Cardiac fibroblast (primary cell): ENCODE measurements around the gene DUS4L.
A peak's percentile ranks its signal among the peaks of the same experiment; 100 is the strongest.

ENCODE experiments used
- DNase-seq, 2 donors: peaks; one replicate each; pipeline versions ENCODE4 v3.0.0 to v3.0.0-alpha.2; 2010; ENCODE audit warnings: low read depth in 2 of 2
- H3K4me3 ChIP-seq, 2 donors: replicated peaks in 1 of 2; 1 replicate in 1 of 2; 2 replicates in 1 of 2; pipeline ENCODE4 v1.5.1; 2011; ENCODE audit warnings: low read depth in 2 of 2, low read length in 2 of 2, mild to moderate bottlenecking in 2 of 2, moderate library complexity in 1 of 2
- TF ChIP-seq, protein P1 (sequence below): IDR thresholded peaks from one replicate; pipeline ENCODE4 v1.5.1; 2011; ENCODE audit warnings: low read depth, mild to moderate bottlenecking, low read length, inconsistent platforms

The DUS4L gene

DNA sequence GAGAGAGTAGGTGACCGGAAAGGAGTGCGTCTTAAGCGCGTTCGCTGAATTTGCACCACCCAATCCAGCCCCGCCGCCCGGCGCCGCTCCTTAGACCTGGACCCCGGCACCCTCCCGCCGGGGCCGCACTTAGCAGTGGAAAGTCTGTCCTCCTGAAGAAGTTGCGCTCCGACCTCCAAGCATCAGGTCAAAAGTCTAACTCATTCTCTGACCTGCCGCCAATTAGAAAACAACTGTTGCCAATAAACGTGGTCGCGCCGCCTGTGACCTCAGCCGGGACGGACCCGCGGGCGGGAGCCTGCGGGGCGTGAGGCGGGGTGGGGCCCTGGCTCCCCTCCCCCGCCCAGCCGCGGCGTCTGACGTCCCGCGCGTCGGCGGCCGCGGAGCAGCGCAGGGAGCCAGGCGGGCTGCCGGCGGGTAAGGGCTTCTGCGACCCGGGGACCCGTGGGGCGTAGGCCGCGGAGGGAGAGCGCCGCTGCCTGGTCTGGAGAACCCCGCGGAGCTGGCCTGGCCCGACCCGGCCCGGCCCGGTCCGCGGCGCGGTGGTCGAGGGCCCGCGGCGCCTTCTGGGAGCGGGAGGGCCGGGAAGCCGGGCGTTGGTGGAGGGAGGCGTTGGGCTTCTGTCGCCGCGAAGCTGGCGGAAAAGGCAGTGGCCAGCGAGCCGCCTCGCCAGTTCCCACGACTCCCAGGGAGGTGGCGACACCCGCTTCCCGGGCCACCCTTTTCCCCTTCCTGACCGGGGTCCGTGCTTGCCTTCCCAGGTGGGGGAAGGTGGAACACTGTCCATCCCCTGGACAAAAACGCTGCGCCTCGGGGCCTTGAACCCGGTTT, 16.3 kb downstream of the DUS4L start, which contains the start of gene BCAP29:
Gene BCAP29 (plus strand): TSS at position 362 of the 831 bp plus-strand sequence. CDS start 527 bp downstream, outside the sequence.
- TF ChIP-seq, protein P1, sequence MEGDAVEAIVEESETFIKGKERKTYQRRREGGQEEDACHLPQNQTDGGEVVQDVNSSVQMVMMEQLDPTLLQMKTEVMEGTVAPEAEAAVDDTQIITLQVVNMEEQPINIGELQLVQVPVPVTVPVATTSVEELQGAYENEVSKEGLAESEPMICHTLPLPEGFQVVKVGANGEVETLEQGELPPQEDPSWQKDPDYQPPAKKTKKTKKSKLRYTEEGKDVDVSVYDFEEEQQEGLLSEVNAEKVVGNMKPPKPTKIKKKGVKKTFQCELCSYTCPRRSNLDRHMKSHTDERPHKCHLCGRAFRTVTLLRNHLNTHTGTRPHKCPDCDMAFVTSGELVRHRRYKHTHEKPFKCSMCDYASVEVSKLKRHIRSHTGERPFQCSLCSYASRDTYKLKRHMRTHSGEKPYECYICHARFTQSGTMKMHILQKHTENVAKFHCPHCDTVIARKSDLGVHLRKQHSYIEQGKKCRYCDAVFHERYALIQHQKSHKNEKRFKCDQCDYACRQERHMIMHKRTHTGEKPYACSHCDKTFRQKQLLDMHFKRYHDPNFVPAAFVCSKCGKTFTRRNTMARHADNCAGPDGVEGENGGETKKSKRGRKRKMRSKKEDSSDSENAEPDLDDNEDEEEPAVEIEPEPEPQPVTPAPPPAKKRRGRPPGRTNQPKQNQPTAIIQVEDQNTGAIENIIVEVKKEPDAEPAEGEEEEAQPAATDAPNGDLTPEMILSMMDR, result peak; percentile 12
- DNase-seq, result peak; percentile 60
- H3K4me3 ChIP-seq, result peak within 1 kb of the TSS; percentile 80

DNA sequence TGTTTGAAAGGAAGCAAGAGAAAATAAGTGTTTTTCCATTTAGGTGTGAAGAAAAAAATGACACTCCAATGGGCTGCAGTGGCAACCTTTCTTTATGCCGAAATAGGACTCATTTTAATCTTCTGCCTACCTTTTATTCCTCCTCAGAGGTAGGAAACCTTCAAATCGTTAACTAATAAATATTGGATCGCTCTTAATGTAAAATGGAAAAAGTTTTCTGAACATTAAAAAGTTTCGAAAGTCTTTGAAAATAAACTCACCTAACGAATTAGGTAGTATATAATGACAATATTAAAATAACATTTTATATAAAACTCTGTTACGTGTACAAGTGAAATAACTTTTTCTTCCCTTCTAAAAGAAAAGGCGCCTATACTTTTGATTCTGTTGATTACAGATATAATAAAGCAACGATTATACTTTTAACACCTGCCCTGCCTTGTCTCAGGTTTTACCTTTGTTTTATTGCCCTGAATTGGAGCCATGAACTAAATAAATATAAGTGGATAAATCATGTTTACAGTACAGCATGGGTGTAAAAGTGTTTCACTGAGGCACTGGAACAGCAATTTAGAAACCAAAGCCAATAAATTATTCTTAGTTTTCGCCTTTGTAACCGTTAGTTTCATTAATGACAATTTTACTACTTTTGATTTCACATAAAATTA, 17.1 kb downstream of the DUS4L start:
- TF ChIP-seq, protein P1, result no peak
- H3K4me3 ChIP-seq, result peak overlapping the region; percentile 80
- no peak for DNase-seq

DNA sequence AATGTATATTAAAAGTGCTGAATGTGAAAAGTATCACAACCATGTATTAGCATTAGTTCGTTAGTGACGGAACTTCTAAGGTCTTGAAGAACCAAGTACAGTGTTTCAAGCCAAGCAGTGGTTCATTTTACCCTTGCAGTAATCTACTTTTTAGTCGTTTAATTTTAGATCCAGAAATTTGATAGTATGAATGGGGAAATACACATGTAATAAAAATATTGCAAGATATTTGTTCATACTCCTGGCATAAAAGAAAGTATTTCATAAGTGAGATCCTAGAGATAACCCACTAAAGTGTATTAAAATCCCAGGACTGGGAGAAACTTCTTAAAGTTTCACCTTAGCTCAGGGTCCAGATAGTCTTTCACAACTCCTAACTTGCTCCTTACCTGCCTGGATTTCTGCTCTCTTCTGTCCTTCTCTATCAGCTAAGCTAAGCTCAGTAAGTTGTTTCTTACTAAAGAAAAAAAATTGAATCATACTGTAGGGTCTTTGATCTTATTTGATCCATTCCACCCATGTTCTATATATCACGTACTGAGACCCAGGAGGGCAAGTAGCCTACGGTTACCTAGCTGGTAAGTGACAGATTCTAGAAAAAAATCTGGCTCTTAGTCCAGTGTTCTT, 17.7 kb downstream of the DUS4L start:
- no peak for DNase-seq
- TF ChIP-seq, protein P1, result no peak
- H3K4me3 ChIP-seq, result peak overlapping the region in 1 of 2 donors; percentile 80

DNA sequence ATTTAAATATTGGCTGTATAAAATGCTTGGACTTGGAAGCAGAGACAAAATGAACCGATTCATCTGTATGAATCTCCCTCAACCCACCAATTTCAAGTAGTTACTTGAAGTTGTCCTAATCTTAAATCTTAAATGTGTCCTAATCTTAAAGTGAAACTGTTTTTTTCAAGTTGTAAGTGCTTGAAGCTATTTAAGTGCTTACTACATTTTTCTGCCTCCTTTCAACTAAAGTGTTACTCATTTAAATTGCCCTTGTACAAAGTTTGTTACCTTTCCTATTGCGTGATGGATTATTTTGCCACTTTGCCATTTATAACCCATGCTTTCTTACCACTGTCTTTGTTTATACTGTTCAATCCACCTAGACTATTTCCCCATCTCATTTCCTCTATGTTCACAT, 19.1 kb downstream of the DUS4L start:
- no peak for DNase-seq
- TF ChIP-seq, protein P1, result no peak
- H3K4me3 ChIP-seq, result no peak overlapping the region

DNA sequence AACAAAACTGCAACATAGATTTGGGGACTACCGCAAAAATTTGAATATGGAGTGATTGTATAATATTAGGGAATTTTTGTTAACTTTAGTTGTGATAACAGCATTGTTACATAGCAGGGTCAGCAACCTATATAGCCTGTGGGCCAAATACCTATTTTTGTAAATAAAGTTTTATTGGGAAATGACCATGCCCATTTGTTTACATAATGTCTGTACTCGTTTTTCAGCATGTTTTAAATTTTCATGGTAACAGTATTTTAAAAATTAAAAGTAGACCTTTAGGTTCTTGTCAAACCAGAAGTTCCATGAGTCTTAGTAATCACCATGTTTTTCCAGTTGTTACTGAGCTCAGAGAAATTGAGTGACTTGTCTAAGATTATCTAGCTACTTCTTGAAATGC, 20.9 kb downstream of the DUS4L start:
- no peak for DNase-seq
- TF ChIP-seq, protein P1, result no peak
- H3K4me3 ChIP-seq, result no peak overlapping the region

DNA sequence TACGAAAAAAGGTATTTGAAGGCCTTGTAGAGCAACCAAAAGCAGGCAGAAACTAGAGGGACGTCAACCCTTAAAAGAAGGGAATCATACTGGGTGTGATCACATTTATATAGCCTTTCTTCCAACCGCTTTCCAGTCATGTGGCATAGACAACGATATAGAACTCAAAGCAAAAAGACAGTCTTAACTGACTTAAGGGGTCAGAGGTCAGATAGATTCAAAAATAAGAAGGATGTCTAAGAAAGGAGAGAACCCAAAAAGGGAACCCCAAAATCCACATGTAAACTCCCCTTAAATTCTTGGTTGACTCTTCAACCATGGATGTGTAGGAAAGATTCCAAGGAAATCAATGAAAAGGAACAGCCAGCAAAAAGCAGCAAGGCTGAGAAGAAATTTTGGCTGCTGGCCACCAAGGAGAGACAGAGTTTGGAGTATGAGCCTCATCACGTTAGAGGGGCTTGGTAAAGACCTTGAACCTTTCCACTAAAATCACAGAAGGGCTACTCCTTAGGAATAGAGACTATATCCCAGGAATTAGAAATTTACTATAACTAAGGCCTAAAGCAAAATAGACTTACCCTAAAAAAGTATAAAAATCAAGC, 24.9 kb downstream of the DUS4L start:
- DNase-seq, result no peak
- TF ChIP-seq, protein P1, result no peak
- H3K4me3 ChIP-seq, result no peak overlapping the region
